ENCODE measurements around the gene BAX.

DNA sequence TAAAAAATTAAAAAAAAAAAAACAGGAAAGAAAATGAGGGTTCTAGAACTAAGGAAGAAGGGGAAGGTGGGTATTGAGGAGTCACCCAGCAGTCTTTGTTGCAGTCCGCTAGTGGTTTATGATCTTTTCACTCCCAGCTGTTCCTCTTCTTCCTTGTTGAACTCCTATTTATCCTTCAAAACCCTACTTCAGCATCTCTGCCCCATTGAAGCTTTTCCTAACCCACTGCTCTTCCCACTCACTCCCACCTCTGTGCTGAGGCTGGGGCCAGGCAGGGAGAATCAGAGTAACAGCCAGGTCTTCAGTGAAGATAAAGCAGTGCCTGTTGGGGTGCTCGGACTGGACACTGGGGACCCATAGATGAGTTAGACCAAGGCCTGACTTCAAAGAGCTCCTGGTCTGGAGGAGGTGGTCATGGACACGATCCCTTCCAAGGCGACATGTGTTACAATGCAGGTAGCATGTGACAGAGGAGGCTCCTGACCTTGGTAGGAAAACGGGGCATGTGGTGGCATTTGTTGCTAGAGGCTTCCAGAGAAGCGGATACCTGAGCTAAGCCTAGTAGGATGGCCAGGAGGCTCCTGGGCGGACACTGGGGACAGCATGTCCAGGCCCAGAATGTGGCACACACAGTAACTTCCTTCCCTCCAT, 50.4 kb downstream of the BAX start:
- TF ChIP-seq, protein P1, sequence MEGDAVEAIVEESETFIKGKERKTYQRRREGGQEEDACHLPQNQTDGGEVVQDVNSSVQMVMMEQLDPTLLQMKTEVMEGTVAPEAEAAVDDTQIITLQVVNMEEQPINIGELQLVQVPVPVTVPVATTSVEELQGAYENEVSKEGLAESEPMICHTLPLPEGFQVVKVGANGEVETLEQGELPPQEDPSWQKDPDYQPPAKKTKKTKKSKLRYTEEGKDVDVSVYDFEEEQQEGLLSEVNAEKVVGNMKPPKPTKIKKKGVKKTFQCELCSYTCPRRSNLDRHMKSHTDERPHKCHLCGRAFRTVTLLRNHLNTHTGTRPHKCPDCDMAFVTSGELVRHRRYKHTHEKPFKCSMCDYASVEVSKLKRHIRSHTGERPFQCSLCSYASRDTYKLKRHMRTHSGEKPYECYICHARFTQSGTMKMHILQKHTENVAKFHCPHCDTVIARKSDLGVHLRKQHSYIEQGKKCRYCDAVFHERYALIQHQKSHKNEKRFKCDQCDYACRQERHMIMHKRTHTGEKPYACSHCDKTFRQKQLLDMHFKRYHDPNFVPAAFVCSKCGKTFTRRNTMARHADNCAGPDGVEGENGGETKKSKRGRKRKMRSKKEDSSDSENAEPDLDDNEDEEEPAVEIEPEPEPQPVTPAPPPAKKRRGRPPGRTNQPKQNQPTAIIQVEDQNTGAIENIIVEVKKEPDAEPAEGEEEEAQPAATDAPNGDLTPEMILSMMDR (IDR thresholded peaks at IDR 0.05; ENCODE audit: low read depth, low read length, missing input control) = no peak
- TF ChIP-seq, protein P2, sequence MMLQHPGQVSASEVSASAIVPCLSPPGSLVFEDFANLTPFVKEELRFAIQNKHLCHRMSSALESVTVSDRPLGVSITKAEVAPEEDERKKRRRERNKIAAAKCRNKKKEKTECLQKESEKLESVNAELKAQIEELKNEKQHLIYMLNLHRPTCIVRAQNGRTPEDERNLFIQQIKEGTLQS (IDR thresholded peaks at IDR 0.05) = no peak
- TF ChIP-seq JUND (IDR thresholded peaks at IDR 0.05) (no peak), RAD21 (IDR thresholded peaks at IDR 0.05) (no peak), EGR1 (IDR thresholded peaks at IDR 0.05; ENCODE audit: low read depth in 2 of 2) (no peak), YY1 (IDR thresholded peaks at IDR 0.05) (no peak), TAF1 (conservative IDR thresholded peaks at IDR 0.05) (no peak), GABPA (IDR thresholded peaks at IDR 0.05 in 1 of 2, conservative IDR thresholded peaks at IDR 0.05 in 1 of 2) (no peak), RXRA (IDR thresholded peaks at IDR 0.05) (no peak), SP1 (IDR thresholded peaks at IDR 0.05) (no peak)
- TF ChIP-seq, protein P3, sequence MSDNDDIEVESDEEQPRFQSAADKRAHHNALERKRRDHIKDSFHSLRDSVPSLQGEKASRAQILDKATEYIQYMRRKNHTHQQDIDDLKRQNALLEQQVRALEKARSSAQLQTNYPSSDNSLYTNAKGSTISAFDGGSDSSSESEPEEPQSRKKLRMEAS (IDR thresholded peaks at IDR 0.05) = no peak
- TF ChIP-seq, protein P4, sequence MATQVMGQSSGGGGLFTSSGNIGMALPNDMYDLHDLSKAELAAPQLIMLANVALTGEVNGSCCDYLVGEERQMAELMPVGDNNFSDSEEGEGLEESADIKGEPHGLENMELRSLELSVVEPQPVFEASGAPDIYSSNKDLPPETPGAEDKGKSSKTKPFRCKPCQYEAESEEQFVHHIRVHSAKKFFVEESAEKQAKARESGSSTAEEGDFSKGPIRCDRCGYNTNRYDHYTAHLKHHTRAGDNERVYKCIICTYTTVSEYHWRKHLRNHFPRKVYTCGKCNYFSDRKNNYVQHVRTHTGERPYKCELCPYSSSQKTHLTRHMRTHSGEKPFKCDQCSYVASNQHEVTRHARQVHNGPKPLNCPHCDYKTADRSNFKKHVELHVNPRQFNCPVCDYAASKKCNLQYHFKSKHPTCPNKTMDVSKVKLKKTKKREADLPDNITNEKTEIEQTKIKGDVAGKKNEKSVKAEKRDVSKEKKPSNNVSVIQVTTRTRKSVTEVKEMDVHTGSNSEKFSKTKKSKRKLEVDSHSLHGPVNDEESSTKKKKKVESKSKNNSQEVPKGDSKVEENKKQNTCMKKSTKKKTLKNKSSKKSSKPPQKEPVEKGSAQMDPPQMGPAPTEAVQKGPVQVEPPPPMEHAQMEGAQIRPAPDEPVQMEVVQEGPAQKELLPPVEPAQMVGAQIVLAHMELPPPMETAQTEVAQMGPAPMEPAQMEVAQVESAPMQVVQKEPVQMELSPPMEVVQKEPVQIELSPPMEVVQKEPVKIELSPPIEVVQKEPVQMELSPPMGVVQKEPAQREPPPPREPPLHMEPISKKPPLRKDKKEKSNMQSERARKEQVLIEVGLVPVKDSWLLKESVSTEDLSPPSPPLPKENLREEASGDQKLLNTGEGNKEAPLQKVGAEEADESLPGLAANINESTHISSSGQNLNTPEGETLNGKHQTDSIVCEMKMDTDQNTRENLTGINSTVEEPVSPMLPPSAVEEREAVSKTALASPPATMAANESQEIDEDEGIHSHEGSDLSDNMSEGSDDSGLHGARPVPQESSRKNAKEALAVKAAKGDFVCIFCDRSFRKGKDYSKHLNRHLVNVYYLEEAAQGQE (IDR thresholded peaks at IDR 0.05) = no peak
- TF ChIP-seq, protein P5, sequence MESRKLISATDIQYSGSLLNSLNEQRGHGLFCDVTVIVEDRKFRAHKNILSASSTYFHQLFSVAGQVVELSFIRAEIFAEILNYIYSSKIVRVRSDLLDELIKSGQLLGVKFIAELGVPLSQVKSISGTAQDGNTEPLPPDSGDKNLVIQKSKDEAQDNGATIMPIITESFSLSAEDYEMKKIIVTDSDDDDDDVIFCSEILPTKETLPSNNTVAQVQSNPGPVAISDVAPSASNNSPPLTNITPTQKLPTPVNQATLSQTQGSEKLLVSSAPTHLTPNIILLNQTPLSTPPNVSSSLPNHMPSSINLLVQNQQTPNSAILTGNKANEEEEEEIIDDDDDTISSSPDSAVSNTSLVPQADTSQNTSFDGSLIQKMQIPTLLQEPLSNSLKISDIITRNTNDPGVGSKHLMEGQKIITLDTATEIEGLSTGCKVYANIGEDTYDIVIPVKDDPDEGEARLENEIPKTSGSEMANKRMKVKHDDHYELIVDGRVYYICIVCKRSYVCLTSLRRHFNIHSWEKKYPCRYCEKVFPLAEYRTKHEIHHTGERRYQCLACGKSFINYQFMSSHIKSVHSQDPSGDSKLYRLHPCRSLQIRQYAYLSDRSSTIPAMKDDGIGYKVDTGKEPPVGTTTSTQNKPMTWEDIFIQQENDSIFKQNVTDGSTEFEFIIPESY (IDR thresholded peaks at IDR 0.05) = no peak

Measured in liver (tissue), 3 donors.